GM23338 (cell line): Measurements from ENCODE around the gene EHD4. TPM values are rescaled to one million over a fixed set of nuclear protein-coding genes. Genes with fewer than 3 reads are reported as not detected.
A peak's percentile ranks its signal among the peaks of the same experiment; 100 is the strongest.

Source experiments
- ATAC-seq: fragments of 200-7000 bp; cut with Tn5 transposase; 3 replicates; pipeline ENCODE4 v1.9.1; 2020
- DNase-seq: peaks from one replicate; pipeline ENCODE4 v3.0.0-alpha.2; 2015; ENCODE audit warnings: low spot score
- H2AFZ ChIP-seq: fragments of 200-600 bp; sonication (generic); 2 replicates; pipeline ENCODE4 v1.8.0; 2016; ENCODE audit warnings: antibody characterized with exemption, mild to moderate bottlenecking, moderate library complexity
- H3F3A ChIP-seq: fragments of 200-600 bp; sonication (generic); replicated peaks from 2 replicates; pipeline ENCODE4 v1.8.0; 2017; ENCODE audit warnings: antibody characterized with exemption, mixed run types, low read depth
- H3K27ac ChIP-seq: fragments of 200-600 bp; sonication (generic); 2 replicates; pipeline ENCODE4 v1.6.1; 2016; ENCODE audit warnings: low read depth
- H3K27me3 ChIP-seq: fragments of 200-600 bp; sonication (generic); 2 replicates; pipeline ENCODE4 v1.8.0; 2016; ENCODE audit warnings: mild to moderate bottlenecking, mixed run types, moderate library complexity; ENCODE audit not compliant: insufficient read depth
- H3K36me3 ChIP-seq: fragments of 200-600 bp; sonication (generic); 2 replicates; pipeline ENCODE4 v1.8.0; 2016; ENCODE audit warnings: mild to moderate bottlenecking; ENCODE audit not compliant: insufficient read depth
- H3K4me1 ChIP-seq: fragments of 200-600 bp; sonication (generic); 2 replicates; pipeline ENCODE4 v1.8.0; 2016; ENCODE audit warnings: mild to moderate bottlenecking, moderate library complexity; ENCODE audit not compliant: insufficient read depth
- H3K4me2 ChIP-seq: fragments of 200-600 bp; sonication (generic); 2 replicates; pipeline ENCODE4 v1.7.1; 2017; ENCODE audit warnings: mixed run types
- H3K4me3 ChIP-seq: fragments of 200-600 bp; sonication (generic); 2 replicates; pipeline ENCODE4 v1.6.1; 2016; ENCODE audit warnings: mixed run types
- H3K79me2 ChIP-seq: fragments of 200-600 bp; sonication (generic); replicated peaks from 2 replicates; pipeline ENCODE4 v1.8.0; 2017; ENCODE audit warnings: mild to moderate bottlenecking; ENCODE audit not compliant: insufficient read depth
- H3K9me2 ChIP-seq: fragments of 200-600 bp; sonication (generic); 2 replicates; pipeline ENCODE4 v1.8.0; 2017; ENCODE audit not compliant: insufficient read depth
- H4K20me1 ChIP-seq: fragments of 200-600 bp; sonication (generic); replicated peaks from 2 replicates; pipeline ENCODE4 v1.8.0; 2017; ENCODE audit warnings: mild to moderate bottlenecking; ENCODE audit not compliant: insufficient read depth
- H3K27ac Mint-ChIP-seq: 2 replicates; pipeline ENCODE4 v1.8.0; 2020; ENCODE audit warnings: inconsistent platforms, mild to moderate bottlenecking, moderate library complexity, mixed read lengths
- H3K27me3 Mint-ChIP-seq: 3 replicates; pipeline ENCODE4 v1.8.0; 2022; ENCODE audit warnings: low read depth, mild to moderate bottlenecking, moderate library complexity, mixed read lengths, inconsistent platforms; ENCODE audit not compliant: insufficient read depth, poor library complexity
- H3K36me3 Mint-ChIP-seq: 3 replicates; pipeline ENCODE4 v1.8.0; 2021; ENCODE audit warnings: low read depth, mild to moderate bottlenecking, inconsistent platforms, moderate library complexity, mixed read lengths
- H3K4me1 Mint-ChIP-seq: 3 replicates; pipeline ENCODE4 v1.8.0; 2020; ENCODE audit warnings: mild to moderate bottlenecking, inconsistent platforms, mixed read lengths
- H3K4me3 Mint-ChIP-seq: 3 replicates; pipeline ENCODE4 v1.8.0; 2021; ENCODE audit warnings: moderate library complexity, mild to moderate bottlenecking, inconsistent platforms, mixed read lengths
- H3K9me3 Mint-ChIP-seq: 3 replicates; pipeline ENCODE4 v1.8.0; 2020; ENCODE audit warnings: moderate library complexity, mild to moderate bottlenecking, inconsistent platforms, mixed read lengths
- CREB1 ChIP-seq: fragments of 250-450 bp; sonication (Bioruptor Pico); IDR thresholded peaks from 2 replicates; pipeline ENCODE4 v1.5.0; 2020; ENCODE audit warnings: low read depth, mild to moderate bottlenecking, moderate library complexity
- EZH2phosphoT487 ChIP-seq: fragments of 200-600 bp; sonication (generic); IDR thresholded peaks from one replicate; pipeline ENCODE4 v1.8.1; 2018; ENCODE audit warnings: antibody characterized with exemption; ENCODE audit not compliant: unreplicated experiment
- NANOG ChIP-seq: IDR thresholded peaks from 2 replicates; pipeline ENCODE4 v1.6.1; 2016; ENCODE audit warnings: antibody characterized with exemption, borderline replicate concordance
- POLR2AphosphoS5 ChIP-seq: IDR thresholded peaks from 2 replicates; pipeline ENCODE4 v1.6.1; 2016; ENCODE audit warnings: antibody characterized with exemption, low read depth
- STAT1 ChIP-seq: IDR thresholded peaks from one replicate; pipeline ENCODE4 v1.6.1; 2016; ENCODE audit warnings: antibody characterized with exemption; ENCODE audit not compliant: unreplicated experiment
- ZNF114 ChIP-seq: fragments of 250-450 bp; sonication (Bioruptor Pico); IDR thresholded peaks from 2 replicates; pipeline ENCODE4 v1.5.0; 2020; ENCODE audit warnings: mild to moderate bottlenecking, moderate library complexity
- ZNF331 ChIP-seq: fragments of 250-450 bp; sonication (Bioruptor Pico); IDR thresholded peaks from 2 replicates; pipeline ENCODE4 v1.5.0; 2020; ENCODE audit warnings: low read depth, mild to moderate bottlenecking, moderate library complexity
- polyA plus RNA-seq: library from polyadenylated mRNA; unstranded; fragments of >200 nt; fragmentation: Nextera tagmentation; extraction: Ambion mirVana; gene quantifications from 2 replicates; pipeline ENCODE4 v1.2.1, GENCODE V29; 2016
- total RNA-seq: library from RNA; depleted of rRNA; stranded (reverse); fragments of >200 nt; shearing (Covaris generic); gene quantifications from 2 replicates; pipeline ENCODE4 v1.2.3, GENCODE V29; 2014
- TF ChIP-seq, protein P1 (sequence below): IDR thresholded peaks from one replicate; pipeline ENCODE4 v1.6.1; 2018; ENCODE audit warnings: antibody characterized with exemption; ENCODE audit not compliant: unreplicated experiment
- TF ChIP-seq, protein P2 (sequence below): IDR thresholded peaks from 2 replicates; pipeline ENCODE4 v1.6.1; 2016; ENCODE audit warnings: antibody characterized with exemption
- TF ChIP-seq, protein P3 (sequence below), 2 experiments: fragments of 200-600 bp in 1 of 2; sonication (generic) in 1 of 2; conservative IDR thresholded peaks; 2 replicates each; pipeline versions ENCODE4 v1.5.1 to v1.6.1; 2016 to 2017; ENCODE audit warnings: antibody characterized with exemption in 2 of 2, low read depth in 2 of 2, mild to moderate bottlenecking in 2 of 2, moderate library complexity in 1 of 2

Gene EHD4
- total and polyA plus RNA-seq, 2 experiments from 2014 or later = 13.0 to 31.0 TPM

DNA sequence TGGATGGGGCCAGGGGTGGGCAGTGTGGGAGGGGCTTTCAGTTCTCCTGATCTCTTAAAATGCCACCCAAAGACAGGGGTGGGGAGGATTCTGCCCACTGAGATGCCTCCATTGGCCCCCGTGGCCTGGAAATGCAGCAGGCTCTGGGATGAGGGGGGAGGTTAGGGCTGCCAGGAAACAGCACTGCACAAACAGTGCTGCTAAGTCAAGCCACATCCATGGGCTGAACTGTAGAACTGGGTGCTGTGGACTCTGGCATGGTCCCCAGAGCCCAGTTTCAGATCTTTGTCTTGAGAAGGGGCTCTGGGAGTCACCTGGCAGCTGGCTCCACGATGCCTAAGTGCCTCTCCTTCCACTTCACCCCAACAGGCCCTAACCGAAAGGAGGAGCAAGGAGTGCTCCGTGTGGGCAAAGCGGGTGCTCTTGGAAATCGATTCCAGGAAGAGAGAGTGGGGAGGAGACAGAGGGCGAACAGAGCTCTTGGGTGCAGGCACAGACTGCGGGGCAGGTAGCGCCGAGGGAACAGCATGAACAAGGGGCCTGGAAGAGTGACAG lies 40.6 kb upstream of the EHD4 start:
- no peaks in the 10 kb centered on the region for H3K4me1 ChIP-seq
- no peak overlapping the region for H3K4me2 ChIP-seq
- H3K4me3 Mint-ChIP-seq = no peak overlapping the region
- H3K27ac Mint-ChIP-seq = no peak overlapping the region
- no peak overlapping the region for H3K27ac ChIP-seq
- TF ChIP-seq, protein P1, sequence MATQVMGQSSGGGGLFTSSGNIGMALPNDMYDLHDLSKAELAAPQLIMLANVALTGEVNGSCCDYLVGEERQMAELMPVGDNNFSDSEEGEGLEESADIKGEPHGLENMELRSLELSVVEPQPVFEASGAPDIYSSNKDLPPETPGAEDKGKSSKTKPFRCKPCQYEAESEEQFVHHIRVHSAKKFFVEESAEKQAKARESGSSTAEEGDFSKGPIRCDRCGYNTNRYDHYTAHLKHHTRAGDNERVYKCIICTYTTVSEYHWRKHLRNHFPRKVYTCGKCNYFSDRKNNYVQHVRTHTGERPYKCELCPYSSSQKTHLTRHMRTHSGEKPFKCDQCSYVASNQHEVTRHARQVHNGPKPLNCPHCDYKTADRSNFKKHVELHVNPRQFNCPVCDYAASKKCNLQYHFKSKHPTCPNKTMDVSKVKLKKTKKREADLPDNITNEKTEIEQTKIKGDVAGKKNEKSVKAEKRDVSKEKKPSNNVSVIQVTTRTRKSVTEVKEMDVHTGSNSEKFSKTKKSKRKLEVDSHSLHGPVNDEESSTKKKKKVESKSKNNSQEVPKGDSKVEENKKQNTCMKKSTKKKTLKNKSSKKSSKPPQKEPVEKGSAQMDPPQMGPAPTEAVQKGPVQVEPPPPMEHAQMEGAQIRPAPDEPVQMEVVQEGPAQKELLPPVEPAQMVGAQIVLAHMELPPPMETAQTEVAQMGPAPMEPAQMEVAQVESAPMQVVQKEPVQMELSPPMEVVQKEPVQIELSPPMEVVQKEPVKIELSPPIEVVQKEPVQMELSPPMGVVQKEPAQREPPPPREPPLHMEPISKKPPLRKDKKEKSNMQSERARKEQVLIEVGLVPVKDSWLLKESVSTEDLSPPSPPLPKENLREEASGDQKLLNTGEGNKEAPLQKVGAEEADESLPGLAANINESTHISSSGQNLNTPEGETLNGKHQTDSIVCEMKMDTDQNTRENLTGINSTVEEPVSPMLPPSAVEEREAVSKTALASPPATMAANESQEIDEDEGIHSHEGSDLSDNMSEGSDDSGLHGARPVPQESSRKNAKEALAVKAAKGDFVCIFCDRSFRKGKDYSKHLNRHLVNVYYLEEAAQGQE = no peak
- TF ChIP-seq ZNF331 (CRISPR knock-in tag) (no peak), EZH2phosphoT487 (no peak), CREB1 (CRISPR knock-in tag) (no peak), NANOG (no peak), ZNF114 (CRISPR knock-in tag) (no peak), STAT1 (no peak), POLR2AphosphoS5 (no peak)
- TF ChIP-seq, protein P2, sequence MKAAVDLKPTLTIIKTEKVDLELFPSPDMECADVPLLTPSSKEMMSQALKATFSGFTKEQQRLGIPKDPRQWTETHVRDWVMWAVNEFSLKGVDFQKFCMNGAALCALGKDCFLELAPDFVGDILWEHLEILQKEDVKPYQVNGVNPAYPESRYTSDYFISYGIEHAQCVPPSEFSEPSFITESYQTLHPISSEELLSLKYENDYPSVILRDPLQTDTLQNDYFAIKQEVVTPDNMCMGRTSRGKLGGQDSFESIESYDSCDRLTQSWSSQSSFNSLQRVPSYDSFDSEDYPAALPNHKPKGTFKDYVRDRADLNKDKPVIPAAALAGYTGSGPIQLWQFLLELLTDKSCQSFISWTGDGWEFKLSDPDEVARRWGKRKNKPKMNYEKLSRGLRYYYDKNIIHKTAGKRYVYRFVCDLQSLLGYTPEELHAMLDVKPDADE = no peak
- peaks cover 10% of the 10 kb centered on the region for H3K27me3 Mint-ChIP-seq
- ATAC-seq (no peak), DNase-seq (no peak)
- no peak overlapping the region for H3K4me3 ChIP-seq
- no peaks in the 10 kb centered on the region for H3K36me3 ChIP-seq
- H3K27me3 ChIP-seq = no peaks in the 10 kb centered on the region
- peaks cover 6% of the 10 kb centered on the region; the same call in 2 of the 3 replicates for H3K4me1 Mint-ChIP-seq
- no peaks in the 10 kb centered on the region; the same call in 2 of the 3 replicates for H3K9me3 Mint-ChIP-seq
- no peaks in the 10 kb centered on the region; the same call in 1 of the 2 replicates for H4K20me1 ChIP-seq
- no peaks in the 10 kb centered on the region for H3F3A ChIP-seq
- H2AFZ ChIP-seq = no peak overlapping the region
- no peaks in the 10 kb centered on the region for H3K36me3 Mint-ChIP-seq
- H3K79me2 ChIP-seq = no peaks in the 10 kb centered on the region
- no peaks in the 10 kb centered on the region for H3K9me2 ChIP-seq

DNA sequence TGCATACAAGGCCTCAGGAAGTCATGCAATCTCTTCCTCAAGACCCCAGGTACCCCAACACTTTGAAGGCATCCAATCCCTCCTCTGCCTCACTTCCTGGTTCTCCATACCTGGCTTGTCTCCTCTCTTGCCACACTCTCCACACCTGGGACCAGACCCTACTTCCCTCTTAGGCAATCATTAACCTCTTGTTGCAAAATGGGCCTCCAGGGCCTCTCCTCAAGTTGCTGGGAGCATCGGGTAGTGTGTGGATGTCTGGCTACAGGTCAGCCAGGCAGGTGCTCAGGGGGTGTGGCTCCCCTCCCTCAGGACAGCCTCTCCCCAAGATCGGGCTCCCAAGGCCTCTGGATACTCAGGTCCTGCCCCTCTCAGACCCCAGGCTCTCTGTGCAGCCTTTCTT lies 39.9 kb upstream of the EHD4 start:
- Mint-ChIP-seq H3K36me3 (no peaks in the 10 kb centered on the region), H3K4me3 (no peak overlapping the region), H3K9me3 (no peaks in the 10 kb centered on the region; the same call in 2 of the 3 replicates), H3K27me3 (peaks cover 10% of the 10 kb centered on the region), H3K27ac (no peak overlapping the region), H3K4me1 (peaks cover 6% of the 10 kb centered on the region; the same call in 2 of the 3 replicates)
- peak; percentile 28; the same call in 1 of the 3 replicates for ATAC-seq
- DNase-seq = no peak
- H3K36me3 ChIP-seq = no peaks in the 10 kb centered on the region
- H3K9me2 ChIP-seq = no peaks in the 10 kb centered on the region
- H3K27me3 ChIP-seq = no peaks in the 10 kb centered on the region
- no peaks in the 10 kb centered on the region; the same call in 1 of the 2 replicates for H4K20me1 ChIP-seq
- no peaks in the 10 kb centered on the region for H3F3A ChIP-seq
- H3K27ac ChIP-seq = no peak overlapping the region
- no peak overlapping the region for H3K4me3 ChIP-seq
- H3K4me2 ChIP-seq = no peak overlapping the region
- H2AFZ ChIP-seq = no peak overlapping the region
- no peaks in the 10 kb centered on the region for H3K79me2 ChIP-seq
- no peaks in the 10 kb centered on the region for H3K4me1 ChIP-seq
- TF ChIP-seq, protein P3, sequence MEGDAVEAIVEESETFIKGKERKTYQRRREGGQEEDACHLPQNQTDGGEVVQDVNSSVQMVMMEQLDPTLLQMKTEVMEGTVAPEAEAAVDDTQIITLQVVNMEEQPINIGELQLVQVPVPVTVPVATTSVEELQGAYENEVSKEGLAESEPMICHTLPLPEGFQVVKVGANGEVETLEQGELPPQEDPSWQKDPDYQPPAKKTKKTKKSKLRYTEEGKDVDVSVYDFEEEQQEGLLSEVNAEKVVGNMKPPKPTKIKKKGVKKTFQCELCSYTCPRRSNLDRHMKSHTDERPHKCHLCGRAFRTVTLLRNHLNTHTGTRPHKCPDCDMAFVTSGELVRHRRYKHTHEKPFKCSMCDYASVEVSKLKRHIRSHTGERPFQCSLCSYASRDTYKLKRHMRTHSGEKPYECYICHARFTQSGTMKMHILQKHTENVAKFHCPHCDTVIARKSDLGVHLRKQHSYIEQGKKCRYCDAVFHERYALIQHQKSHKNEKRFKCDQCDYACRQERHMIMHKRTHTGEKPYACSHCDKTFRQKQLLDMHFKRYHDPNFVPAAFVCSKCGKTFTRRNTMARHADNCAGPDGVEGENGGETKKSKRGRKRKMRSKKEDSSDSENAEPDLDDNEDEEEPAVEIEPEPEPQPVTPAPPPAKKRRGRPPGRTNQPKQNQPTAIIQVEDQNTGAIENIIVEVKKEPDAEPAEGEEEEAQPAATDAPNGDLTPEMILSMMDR (conservative IDR thresholded peaks at IDR 0.05; ENCODE audit: low read depth in 2 of 2) = no peak
- no peak for TF ChIP-seq ZNF331 (CRISPR knock-in tag)
- no peak for TF ChIP-seq POLR2AphosphoS5
